Activated CD4-positive, alpha-beta T cell treated with anti-CD3 and anti-CD28 coated beads, Interleukin-2, amount 50 U/mL, for 24 hours (primary cell): ENCODE measurements around the gene TM2D3.

Experiments used
- DNase-seq, 2 donors: peaks; one replicate each; pipeline ENCODE4 v3.0.0-alpha.2; 2020; ENCODE audit warnings: low read depth in 1 of 2, low spot score in 1 of 2

TM2D3 gene

GRCh38 chr15:101625184-101625583 lies 27.0 kb downstream of the TM2D3 start:
- DNase-seq = no peak

GRCh38 chr15:101623367-101624304 lies 28.5 kb downstream of the TM2D3 start:
- no peak for DNase-seq

GRCh38 chr15:101621961-101622360 lies 30.2 kb downstream of the TM2D3 start:
- no peak for DNase-seq

GRCh38 chr15:101620671-101621070 lies 31.5 kb downstream of the TM2D3 start:
- no peak for DNase-seq

GRCh38 chr15:101619615-101619865 lies 32.6 kb downstream of the TM2D3 start:
- no peak for DNase-seq

GRCh38 chr15:101618851-101619614 lies 33.1 kb downstream of the TM2D3 start:
- no peak for DNase-seq

GRCh38 chr15:101618076-101618475 lies 34.1 kb downstream of the TM2D3 start:
- no peak for DNase-seq

- DNase-seq = no peak
Observed at GRCh38 chr15:101617390-101617965, 34.7 kb downstream of the TM2D3 start.

GRCh38 chr15:101615986-101616848 lies 36.0 kb downstream of the TM2D3 start:
- no peak for DNase-seq

- DNase-seq = no peak
Observed at GRCh38 chr15:101615414-101615985, 36.7 kb downstream of the TM2D3 start.

GRCh38 chr15:101614761-101615160 lies 37.4 kb downstream of the TM2D3 start:
- no peak for DNase-seq

GRCh38 chr15:101614001-101614585 lies 38.1 kb downstream of the TM2D3 start:
- DNase-seq = no peak

- no peak for DNase-seq
Observed at GRCh38 chr15:101613130-101614000, 38.8 kb downstream of the TM2D3 start.

GRCh38 chr15:101612676-101613075 lies 39.5 kb downstream of the TM2D3 start:
- no peak for DNase-seq

- DNase-seq = no peak
Observed at GRCh38 chr15:101611580-101612299, 40.4 kb downstream of the TM2D3 start.

- no peak for DNase-seq
Observed at GRCh38 chr15:101611007-101611406, 41.2 kb downstream of the TM2D3 start.

GRCh38 chr15:101610611-101611000 lies 41.6 kb downstream of the TM2D3 start:
- no peak for DNase-seq

- DNase-seq = no peak
Observed at GRCh38 chr15:101609742-101610610, 42.2 kb downstream of the TM2D3 start.
